NCI-H2171 (cell line): ENCODE data around the gene VEGFD.

Experiments used
- DNase-seq: peaks from one replicate; lab custom pipeline; 2025; lab: John Stamatoyannopoulos, UW

The VEGFD gene

GRCh38 chrX:15384304-15384703 lies at the start of gene VEGFD:
TSS of gene VEGFD (minus strand) at chrX:15384413. CDS start at chrX:15383946, 467 bp downstream.
- DNase-seq, result no peak

GRCh38 chrX:15430584-15430983 lies 46.4 kb upstream of the VEGFD start:
- DNase-seq, result no peak

GRCh38 chrX:15430076-15430475 lies 45.9 kb upstream of the VEGFD start:
- DNase-seq, result no peak

- no peak for DNase-seq
These were observed 40.8 kb upstream of the VEGFD start for GRCh38 chrX:15425024-15425423.

- no peak for DNase-seq
These were observed 34.5 kb upstream of the VEGFD start for GRCh38 chrX:15418707-15419181.

- no peak for DNase-seq
These were observed 34.0 kb upstream of the VEGFD start for GRCh38 chrX:15418041-15418706.

- no peak for DNase-seq
These were observed 32.1 kb upstream of the VEGFD start for GRCh38 chrX:15416133-15416993.

- no peak for DNase-seq
These were observed 28.9 kb upstream of the VEGFD start for GRCh38 chrX:15413101-15413500.

- no peak for DNase-seq
These were observed 26.7 kb upstream of the VEGFD start for GRCh38 chrX:15410947-15411346.

- no peak for DNase-seq
These were observed 26.2 kb upstream of the VEGFD start for GRCh38 chrX:15410430-15410829.

- no peak for DNase-seq
These were observed 21.6 kb upstream of the VEGFD start for GRCh38 chrX:15405846-15406245.

GRCh38 chrX:15404401-15405096 lies 20.3 kb upstream of the VEGFD start:
- no peak for DNase-seq

- DNase-seq, result no peak
These were observed 17.2 kb upstream of the VEGFD start for GRCh38 chrX:15401378-15401777.

- no peak for DNase-seq
These were observed 15.8 kb upstream of the VEGFD start for GRCh38 chrX:15399962-15400391.

GRCh38 chrX:15398874-15399273 lies 14.7 kb upstream of the VEGFD start:
- DNase-seq, result no peak

- DNase-seq, result no peak
These were observed 11.6 kb upstream of the VEGFD start for GRCh38 chrX:15395789-15396188.

- no peak for DNase-seq
These were observed 7.6 kb upstream of the VEGFD start for GRCh38 chrX:15391850-15392249.

- no peak for DNase-seq
These were observed 1.4 kb downstream of the VEGFD start for GRCh38 chrX:15382813-15383212.

GRCh38 chrX:15376956-15377355 lies 7.3 kb downstream of the VEGFD start:
- DNase-seq, result no peak

GRCh38 chrX:15373976-15374375 lies 10.2 kb downstream of the VEGFD start:
- no peak for DNase-seq

- no peak for DNase-seq
These were observed 17.5 kb downstream of the VEGFD start for GRCh38 chrX:15366506-15367352.

GRCh38 chrX:15359701-15360100 lies 24.5 kb downstream of the VEGFD start:
- no peak for DNase-seq
